ENCODE data around the gene ZNF770.

ZNF770 gene

GRCh38 chr15:34988027-34988902, at the start of gene ZNF770:
ZNF770 (minus strand) TSS chr15:34988287; CDS start chr15:34983434, 4,853 bp downstream.
- peak; percentile 69 for DNase-seq

- no peak for DNase-seq
Measured at GRCh38 chr15:35028235-35028984, 40.3 kb upstream of the ZNF770 start.

GRCh38 chr15:35023804-35024203, 35.7 kb upstream of the ZNF770 start:
- no peak for DNase-seq

- no peak for DNase-seq
Measured at GRCh38 chr15:35020974-35021373, 32.9 kb upstream of the ZNF770 start.

- DNase-seq: peak; percentile 11
Measured at GRCh38 chr15:35019404-35020327, 31.6 kb upstream of the ZNF770 start.

- DNase-seq: no peak
Measured at GRCh38 chr15:35014241-35014640, 26.2 kb upstream of the ZNF770 start.

- DNase-seq: peak; percentile 43
Measured at GRCh38 chr15:35013370-35013769, 25.3 kb upstream of the ZNF770 start.

GRCh38 chr15:35007397-35007796, 19.3 kb upstream of the ZNF770 start:
- no peak for DNase-seq

- DNase-seq: no peak
Measured at GRCh38 chr15:35005933-35006332, 17.8 kb upstream of the ZNF770 start.

GRCh38 chr15:35003928-35004327, 15.8 kb upstream of the ZNF770 start:
- no peak for DNase-seq

GRCh38 chr15:35000511-35000910, 12.4 kb upstream of the ZNF770 start:
- DNase-seq: peak; percentile 88

- DNase-seq: peak; percentile 14
Measured at GRCh38 chr15:34999906-35000305, 11.8 kb upstream of the ZNF770 start.

- no peak for DNase-seq
Measured at GRCh38 chr15:34994925-34995324, 6.8 kb upstream of the ZNF770 start.

- no peak for DNase-seq
Measured at GRCh38 chr15:34993877-34994276, 5.8 kb upstream of the ZNF770 start.

- no peak for DNase-seq
Measured at GRCh38 chr15:34993412-34993811, 5.3 kb upstream of the ZNF770 start.

- no peak for DNase-seq
Measured at GRCh38 chr15:34987609-34988026, 469 bp downstream of the ZNF770 start.

GRCh38 chr15:34986771-34987480, 1.2 kb downstream of the ZNF770 start:
- no peak for DNase-seq

GRCh38 chr15:34986326-34986725, 1.8 kb downstream of the ZNF770 start:
- no peak for DNase-seq

GRCh38 chr15:34984889-34985630, 3.0 kb downstream of the ZNF770 start:
- DNase-seq: no peak

GRCh38 chr15:34976743-34977142, 11.3 kb downstream of the ZNF770 start:
- no peak for DNase-seq

GRCh38 chr15:34976073-34976472, 12.0 kb downstream of the ZNF770 start:
- no peak for DNase-seq
